ENCODE measurements around the gene EXD3.
"Not testable (repeated sequence)": the region's sequence is repeated elsewhere in the genome, so short reads cannot be mapped to it uniquely, and the experiment has no call there.

Gene EXD3, protein sequence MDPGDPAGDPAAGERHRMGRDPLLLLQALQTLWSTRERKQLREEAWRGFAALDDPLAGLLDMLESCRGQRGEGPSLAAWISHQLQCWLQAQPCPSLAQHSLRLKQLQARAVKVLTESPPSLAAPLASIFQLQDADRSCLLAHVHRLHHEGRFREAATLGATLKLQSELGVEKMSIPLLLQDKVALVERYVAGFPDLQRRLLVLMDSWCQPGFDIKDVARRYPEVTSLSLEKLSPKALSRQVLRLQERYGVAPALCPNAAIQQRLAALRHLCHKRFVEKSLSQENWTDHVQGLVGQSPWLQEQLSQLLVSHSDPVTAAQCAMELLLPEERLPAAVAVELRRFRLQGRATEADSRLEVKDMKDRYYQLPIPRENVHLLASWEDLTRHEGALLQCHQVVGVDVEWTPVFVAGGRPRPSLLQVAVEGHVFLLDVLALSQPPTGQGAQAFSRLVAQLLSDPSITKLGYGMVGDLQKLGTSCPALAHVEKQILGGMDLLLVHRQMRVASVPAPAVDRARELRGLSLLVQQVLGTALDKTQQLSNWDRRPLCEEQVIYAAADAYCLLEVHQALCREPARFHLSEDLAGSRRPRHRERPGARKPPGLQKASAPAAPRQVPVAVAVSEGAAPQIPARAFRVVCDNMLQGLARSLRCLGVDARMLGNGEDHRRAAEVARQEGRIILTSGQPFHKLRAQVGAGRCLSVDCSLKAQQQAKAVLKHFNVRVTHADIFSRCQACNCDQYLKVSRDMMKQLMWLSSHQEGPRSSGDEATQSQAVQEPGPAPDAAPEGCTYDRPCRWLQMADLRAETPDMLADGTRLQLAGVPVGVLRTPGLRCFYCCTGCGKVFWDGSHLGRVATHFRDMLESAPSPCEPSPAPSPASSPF

DNA sequence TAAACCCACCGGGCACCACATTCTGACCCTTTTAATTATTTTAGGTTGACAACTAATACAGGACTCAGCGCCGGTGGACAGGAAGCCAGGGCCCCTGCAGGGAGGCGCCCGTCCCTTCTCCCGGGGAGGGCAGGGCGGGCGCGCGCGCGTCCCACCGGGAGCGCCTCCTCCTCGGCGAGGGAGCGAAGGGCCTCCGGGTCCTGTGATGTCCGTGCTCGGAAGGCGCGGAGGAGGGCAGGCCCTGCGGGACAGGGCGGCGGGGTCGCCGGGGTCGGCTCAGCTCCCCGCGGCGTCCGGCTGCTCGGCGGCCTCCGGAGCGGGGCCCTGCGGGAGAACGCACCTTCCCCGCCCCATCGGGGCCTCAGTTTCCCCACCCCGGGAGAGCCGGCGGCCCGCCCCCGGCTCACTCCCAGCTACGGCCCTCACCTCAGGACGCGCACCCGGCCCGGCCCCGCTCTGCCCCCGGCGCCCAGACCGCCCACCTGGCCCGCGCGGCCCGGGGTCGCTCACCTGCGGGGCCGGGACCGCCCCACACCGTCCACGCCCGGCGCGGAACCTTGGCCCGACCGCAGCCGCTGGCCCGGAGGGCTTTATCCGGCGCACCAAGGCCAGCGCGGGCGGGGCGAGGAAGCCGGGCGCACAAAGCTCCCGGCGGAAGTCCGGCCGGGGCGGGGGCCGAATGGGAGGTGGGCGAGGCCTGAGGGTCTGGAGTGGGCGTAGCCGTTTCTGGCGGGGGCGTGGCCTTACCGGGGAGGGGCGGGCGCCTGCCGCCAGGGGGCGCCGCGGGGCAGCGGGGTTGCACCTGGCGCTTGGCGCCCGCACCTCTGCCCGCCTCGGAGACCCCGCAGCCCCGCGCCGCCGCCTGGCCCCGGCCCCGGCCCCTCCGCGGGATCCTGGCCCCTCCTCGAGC, at the start of gene EXD3, which contains the start of gene NOXA1:
EXD3 (minus strand) TSS at position 559 of the 910 bp plus-strand sequence. CDS start 27,805 bp downstream, outside the sequence.
NOXA1 (plus strand) TSS at position 790 of the 910 bp plus-strand sequence. CDS start 137 bp downstream, outside the sequence.
- H3K27ac ChIP-seq, result peak within 1 kb of the TSS; percentile 90
- TF ChIP-seq, protein P1, sequence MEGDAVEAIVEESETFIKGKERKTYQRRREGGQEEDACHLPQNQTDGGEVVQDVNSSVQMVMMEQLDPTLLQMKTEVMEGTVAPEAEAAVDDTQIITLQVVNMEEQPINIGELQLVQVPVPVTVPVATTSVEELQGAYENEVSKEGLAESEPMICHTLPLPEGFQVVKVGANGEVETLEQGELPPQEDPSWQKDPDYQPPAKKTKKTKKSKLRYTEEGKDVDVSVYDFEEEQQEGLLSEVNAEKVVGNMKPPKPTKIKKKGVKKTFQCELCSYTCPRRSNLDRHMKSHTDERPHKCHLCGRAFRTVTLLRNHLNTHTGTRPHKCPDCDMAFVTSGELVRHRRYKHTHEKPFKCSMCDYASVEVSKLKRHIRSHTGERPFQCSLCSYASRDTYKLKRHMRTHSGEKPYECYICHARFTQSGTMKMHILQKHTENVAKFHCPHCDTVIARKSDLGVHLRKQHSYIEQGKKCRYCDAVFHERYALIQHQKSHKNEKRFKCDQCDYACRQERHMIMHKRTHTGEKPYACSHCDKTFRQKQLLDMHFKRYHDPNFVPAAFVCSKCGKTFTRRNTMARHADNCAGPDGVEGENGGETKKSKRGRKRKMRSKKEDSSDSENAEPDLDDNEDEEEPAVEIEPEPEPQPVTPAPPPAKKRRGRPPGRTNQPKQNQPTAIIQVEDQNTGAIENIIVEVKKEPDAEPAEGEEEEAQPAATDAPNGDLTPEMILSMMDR (conservative IDR thresholded peaks at IDR 0.05), result peak; percentile 98

DNA sequence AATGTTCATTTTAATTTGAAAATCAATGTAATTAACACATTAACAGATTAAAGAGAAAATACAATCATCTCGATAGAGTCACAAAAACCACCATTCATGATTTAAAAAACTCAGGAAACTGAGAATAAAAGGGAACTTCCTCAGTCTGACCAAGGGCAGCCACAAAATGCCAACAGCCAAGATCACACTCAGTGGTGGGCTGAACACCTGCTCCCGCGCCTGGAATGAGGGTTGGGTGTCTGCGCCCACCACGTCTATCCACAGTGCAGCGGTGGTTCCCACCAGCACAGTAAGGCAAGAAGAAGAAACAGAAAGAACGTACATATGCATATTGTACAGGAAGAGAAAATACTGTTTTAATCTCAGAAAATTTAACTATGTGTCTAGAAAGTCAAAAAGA, 47.8 kb upstream of the EXD3 start:
- TF ChIP-seq, protein P1 (conservative IDR thresholded peaks at IDR 0.05), result no peak

DNA sequence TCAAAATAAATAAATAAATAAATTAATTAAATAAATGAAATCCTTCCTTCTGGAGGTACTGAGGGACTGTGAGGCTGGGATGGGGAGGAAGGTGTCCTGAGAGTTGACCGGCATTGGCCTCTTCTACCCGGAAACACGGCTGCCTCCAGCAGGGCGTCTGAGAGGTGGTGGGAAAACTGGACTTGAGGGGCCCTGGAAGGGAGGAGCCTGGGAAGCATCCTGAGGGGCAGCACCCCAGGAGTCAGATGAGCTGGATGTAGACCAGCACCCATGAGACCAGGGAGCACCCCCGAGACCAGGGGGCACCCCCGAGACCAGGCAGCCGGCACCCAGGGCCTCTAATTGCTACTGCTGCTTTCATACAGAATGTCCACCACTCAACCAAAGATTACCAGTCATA, 44.9 kb upstream of the EXD3 start:
- H3K27ac ChIP-seq, result no peak overlapping the region
- TF ChIP-seq, protein P1 (conservative IDR thresholded peaks at IDR 0.05), result no peak

More for the DNA sequence above, 47.8 kb upstream of the EXD3 start:
- H3K27ac ChIP-seq, result no peak overlapping the region

DNA sequence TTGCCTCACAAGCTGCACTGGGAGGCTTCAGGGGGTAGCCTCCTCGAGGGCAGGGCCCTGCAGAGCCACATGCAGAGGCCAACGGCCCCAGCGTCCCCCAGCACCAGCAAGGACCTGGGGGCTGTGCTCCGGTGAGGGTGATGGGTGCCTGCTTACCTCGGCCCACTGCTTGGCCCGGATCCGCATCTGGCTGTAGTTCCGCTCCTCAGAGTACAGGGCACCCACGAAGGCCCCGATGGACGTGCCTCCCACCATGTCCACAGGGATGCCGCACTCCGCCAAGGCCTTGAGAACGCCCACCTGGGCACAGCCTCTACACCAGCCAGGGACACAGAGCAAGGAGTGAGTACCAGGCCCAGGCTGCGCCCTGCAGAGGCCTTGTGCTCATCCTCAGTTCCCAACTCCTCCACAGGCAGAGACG, 44.2 kb upstream of the EXD3 start:
- TF ChIP-seq, protein P1 (conservative IDR thresholded peaks at IDR 0.05), result no peak
- H3K27ac ChIP-seq, result no peak overlapping the region

DNA sequence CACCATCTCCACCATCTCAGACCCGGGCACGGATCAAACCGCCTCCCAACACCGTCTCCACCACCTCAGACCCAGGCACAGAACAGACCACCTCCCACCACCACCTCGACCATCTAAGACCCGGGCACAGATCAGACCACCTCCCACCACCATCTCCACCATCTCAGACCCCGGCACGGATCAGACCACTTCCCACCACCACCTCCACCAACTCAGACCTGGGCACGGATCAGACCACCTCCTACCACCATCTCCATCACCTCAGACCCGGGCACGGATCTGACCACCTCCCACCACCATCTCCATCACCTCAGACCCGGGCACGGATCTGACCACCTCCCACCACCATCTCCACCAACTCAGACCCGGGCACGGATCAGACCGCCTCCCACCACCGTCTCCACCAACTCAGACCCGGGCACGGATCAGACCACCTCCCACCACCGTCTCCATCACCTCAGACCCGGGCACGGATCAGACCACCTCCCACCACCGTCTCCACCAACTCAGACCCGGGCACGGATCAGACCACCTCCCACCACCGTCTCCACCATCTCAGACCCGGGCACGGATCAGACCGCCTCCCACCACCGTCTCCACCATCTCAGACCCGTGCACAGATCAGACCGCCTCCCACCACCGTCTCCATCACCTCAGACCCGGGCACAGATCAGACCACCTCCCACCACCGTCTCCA, 43.6 kb upstream of the EXD3 start:
- H3K27ac ChIP-seq, result not testable (repeated sequence)

DNA sequence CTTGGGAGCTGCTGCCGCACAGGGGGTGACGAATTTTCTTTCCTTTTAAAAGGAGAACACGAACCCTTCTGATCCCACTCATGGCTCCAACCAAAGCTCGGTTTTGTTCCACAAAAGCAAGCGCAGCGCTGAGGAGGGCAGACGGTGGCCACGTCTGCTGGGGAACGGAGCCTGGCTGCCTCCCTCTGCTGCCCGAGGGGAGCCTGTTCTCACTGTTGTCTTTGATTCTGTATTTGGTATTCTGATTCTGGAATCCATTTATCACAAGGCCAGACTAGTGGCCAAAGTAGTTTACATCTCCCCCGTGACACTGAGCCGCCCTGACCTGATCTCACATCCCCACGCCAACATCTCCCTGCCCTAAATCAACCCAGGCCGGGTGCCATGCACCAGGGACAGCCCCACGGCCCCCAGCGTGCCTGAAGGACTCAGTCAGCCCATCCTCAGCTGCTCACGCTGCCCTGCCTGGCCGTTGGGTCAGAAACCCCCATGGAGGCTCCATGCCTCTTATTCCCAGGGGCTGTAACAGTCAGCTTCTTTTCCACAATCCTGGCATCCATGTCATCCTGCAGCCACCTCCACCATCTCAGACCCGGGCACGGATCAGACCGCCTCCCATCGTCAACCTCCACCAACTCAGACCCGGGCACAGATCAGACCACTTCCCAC, 42.9 kb upstream of the EXD3 start:
- TF ChIP-seq, protein P1 (conservative IDR thresholded peaks at IDR 0.05), result no peak
- H3K27ac ChIP-seq, result no peak overlapping the region

Measured in VCaP (cell line).